RWPE1 (cell line): Measurements from ENCODE around the gene TCTA.

Experiments
- CTCF ChIA-PET: fragments of 350-600 bp; sonication (Branson Sonifier 250); formaldehyde crosslinking; extraction: SDS; loops from one replicate; lab custom pipeline; 2021; lab: Yijun Ruan, JAX
- POLR2A ChIA-PET: fragments of 400-600 bp; formaldehyde crosslinking; extraction: SDS; loops from one replicate; lab custom pipeline; 2020; ENCODE audit warnings: antibody characterized with exemption; ENCODE audit not compliant: low non-redundant PET; lab: Yijun Ruan, JAX
- DNase-seq: peaks from one replicate; pipeline ENCODE4 v3.0.0; 2012; ENCODE audit warnings: low spot score
- H3K27ac ChIP-seq: fragments of 450-650 bp; 2 replicates; pipeline ENCODE4 v1.5.1; 2017
- TF ChIP-seq, protein P1 (sequence below): fragments of 450-650 bp; conservative IDR thresholded peaks from 2 replicates; pipeline ENCODE4 v1.5.1; 2017; ENCODE audit warnings: low read depth, mild to moderate bottlenecking

TCTA gene, protein sequence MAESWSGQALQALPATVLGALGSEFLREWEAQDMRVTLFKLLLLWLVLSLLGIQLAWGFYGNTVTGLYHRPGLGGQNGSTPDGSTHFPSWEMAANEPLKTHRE

DNA sequence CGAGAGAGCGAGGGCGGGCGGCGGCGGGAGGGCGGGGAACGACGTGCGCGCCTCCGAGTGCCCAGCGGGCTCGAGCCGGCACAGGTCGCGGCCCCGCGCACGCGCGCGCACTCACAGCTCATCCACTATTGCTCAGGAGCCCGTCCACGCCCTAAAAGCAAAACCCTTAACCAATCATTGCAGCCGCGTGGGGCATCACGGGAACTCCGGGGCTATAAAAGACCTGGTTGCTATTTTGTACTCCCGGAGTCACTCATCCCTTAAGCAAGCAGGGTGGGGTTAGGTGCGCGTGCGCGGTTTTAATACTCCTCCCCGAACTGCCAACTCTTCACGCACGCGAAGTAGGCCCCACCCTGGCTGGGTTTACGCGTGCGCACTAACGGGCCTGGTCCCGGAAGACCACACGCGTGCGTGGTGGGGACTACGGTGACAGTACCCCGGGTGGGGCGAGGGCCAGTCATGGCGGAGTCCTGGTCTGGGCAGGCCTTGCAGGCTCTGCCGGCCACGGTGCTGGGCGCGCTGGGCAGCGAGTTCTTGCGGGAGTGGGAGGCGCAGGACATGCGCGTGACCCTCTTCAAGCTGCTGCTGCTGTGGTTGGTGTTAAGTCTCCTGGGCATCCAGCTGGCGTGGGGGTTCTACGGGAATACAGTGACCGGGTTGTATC, at the start of gene TCTA, which contains the start of gene RHOA:
Gene TCTA (plus strand): TSS at position 456 of the 664 bp plus-strand sequence. CDS start 4 bp downstream, at position 460.
Gene RHOA (minus strand): TSS at position 9 of the 664 bp plus-strand sequence. CDS start 36,387 bp downstream, outside the sequence.
- CTCF ChIA-PET: interaction anchor here (0.5 to 0.6 kb wide), 2 partner anchors 53 to 91 kb away, joined by 3 to 4 read pairs; no protein-coding TSS in a partner anchor
- peak; percentile 98 for DNase-seq
- POLR2A ChIA-PET: interaction anchor here (0.6 to 0.7 kb wide), 3 partner anchors 41 to 106 kb away, joined by 3 to 5 read pairs (median 4); no protein-coding TSS in a partner anchor
- TF ChIP-seq, protein P1, sequence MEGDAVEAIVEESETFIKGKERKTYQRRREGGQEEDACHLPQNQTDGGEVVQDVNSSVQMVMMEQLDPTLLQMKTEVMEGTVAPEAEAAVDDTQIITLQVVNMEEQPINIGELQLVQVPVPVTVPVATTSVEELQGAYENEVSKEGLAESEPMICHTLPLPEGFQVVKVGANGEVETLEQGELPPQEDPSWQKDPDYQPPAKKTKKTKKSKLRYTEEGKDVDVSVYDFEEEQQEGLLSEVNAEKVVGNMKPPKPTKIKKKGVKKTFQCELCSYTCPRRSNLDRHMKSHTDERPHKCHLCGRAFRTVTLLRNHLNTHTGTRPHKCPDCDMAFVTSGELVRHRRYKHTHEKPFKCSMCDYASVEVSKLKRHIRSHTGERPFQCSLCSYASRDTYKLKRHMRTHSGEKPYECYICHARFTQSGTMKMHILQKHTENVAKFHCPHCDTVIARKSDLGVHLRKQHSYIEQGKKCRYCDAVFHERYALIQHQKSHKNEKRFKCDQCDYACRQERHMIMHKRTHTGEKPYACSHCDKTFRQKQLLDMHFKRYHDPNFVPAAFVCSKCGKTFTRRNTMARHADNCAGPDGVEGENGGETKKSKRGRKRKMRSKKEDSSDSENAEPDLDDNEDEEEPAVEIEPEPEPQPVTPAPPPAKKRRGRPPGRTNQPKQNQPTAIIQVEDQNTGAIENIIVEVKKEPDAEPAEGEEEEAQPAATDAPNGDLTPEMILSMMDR: no peak
- H3K27ac ChIP-seq: peak within 1 kb of the TSS; percentile 96

DNA sequence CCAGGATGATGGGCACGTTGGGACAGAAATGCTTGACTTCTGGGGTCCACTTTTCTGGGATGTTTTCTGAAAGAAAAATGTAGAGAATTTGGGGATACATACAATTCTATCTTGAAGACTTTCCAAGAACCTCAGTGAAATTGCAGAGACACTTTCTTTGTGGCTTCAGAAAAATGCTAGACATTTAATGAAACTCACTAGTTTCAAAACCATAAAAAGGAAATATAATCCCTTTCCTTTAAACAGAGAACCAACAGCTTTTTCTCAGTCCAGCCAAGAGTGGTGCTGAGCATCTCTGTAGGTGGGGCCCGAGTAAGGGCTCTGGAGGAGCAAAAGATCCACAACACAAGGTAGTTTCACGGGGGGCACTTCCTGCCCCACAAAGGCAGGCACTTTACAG, 49.7 kb upstream of the TCTA start:
- TF ChIP-seq, protein P1: no peak
- DNase-seq: no peak
- H3K27ac ChIP-seq: peak overlapping the region; percentile 48
- ChIA-PET CTCF (no interaction called here), POLR2A (no interaction called here)

DNA sequence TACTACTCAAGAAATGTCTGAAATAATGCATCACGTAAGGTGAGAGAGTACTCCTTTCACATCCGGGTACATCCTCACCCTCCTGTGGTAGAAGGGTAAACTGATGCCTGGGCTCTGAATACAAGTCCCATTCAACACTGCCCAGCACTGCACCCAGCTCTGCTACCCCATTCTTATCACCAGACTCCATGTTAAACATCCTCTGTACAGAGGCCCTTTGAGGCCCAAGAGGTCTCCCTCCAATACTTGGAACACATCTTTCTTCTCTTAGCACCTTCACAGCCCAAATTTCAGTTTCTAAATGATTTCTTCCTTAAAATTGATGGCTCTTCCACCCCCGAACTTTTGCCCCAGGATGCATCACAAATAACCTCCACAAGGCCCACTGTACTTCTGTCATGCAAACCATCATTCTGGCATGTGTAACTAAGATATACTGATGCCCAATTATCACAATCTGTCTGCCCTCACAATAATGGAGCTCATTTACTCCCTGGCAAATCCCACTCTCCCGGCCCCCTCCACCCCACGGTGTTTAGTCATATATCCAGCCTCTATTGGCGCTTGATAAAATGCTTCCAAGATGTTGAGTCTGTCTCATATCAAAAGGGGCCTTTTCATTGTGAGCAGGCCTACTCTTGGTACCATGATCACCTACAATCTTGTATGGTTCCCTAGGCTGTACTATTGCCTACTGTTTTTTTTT, 41.5 kb upstream of the TCTA start:
- POLR2A ChIA-PET: interaction anchor here (0.7 kb wide), 1 partner anchor 42 kb away, joined by 5 read pairs; no protein-coding TSS in a partner anchor
- no peak for DNase-seq
- CTCF ChIA-PET: no interaction called here
- H3K27ac ChIP-seq: no peak overlapping the region
- TF ChIP-seq, protein P1: no peak

DNA sequence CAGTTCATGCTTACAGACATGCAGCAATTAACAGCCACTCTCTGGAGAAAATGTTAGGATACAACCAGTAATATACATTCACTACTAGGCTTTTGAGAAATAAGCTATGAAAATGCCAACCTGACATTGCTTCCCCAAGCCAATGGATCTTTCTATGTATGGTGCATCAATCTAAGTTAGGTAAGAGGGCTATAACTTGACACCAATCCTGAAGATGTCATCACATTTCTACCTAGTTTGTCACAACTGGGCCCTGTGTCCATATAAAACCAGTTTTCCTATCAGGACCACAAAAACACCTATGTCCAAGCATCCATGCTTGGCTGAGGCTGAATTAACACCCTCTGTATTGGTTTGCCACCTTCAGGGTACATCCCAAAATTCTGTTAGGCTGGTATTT, 40.3 kb upstream of the TCTA start:
- POLR2A ChIA-PET: no interaction called here
- CTCF ChIA-PET: no interaction called here
- no peak overlapping the region for H3K27ac ChIP-seq
- TF ChIP-seq, protein P1: no peak
- no peak for DNase-seq

DNA sequence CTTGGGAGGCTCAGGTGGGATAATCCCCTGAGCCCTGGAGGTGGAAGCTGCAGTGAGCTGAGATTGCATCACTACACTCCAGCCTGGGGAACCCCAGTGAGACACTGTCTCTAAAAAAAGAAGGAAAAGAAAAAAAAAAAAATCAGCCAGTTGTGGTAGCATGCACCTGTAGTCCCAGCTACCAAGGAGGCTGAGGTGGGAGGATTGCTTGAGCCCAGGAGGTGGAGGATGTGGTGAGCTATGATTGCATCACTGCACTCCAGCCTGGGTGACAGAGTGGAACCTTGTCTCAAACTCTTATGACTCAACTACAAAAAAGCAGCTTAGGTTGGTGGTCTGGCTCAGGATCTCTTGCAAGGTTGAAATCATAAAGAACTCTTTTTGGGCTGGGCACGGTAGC, 34.7 kb upstream of the TCTA start:
- peak overlapping the region; percentile 80 for H3K27ac ChIP-seq
- ChIA-PET CTCF (interaction anchor here (0.6 to 0.7 kb wide), 3 partner anchors 81 to 713 kb away, joined by 3 to 5 read pairs (median 4); no protein-coding TSS in a partner anchor), POLR2A (no interaction called here)

More for the DNA sequence above, 34.7 kb upstream of the TCTA start:
- TF ChIP-seq, protein P1: no peak
- no peak for DNase-seq
